ENCODE results near the gene BEAN1.

- TF ChIP-seq CTCF (IDR thresholded peaks at IDR 0.05) (no peak), POLR2AphosphoS5 (IDR thresholded peaks at IDR 0.05) (no peak)
These were observed 61.4 kb downstream of the BEAN1 start for GRCh38 chr16:66488505-66488904.
